Liver (tissue), 3 donors: ENCODE results near the gene PLEKHA5.
"Not testable (repeated sequence)": the region's sequence is repeated elsewhere in the genome, so short reads cannot be mapped to it uniquely, and the experiment has no call there.

Experiments
- EGR1 ChIP-seq, 2 donors: IDR thresholded peaks; 2 replicates each; pipeline ENCODE4 v1.6.1; 2016 to 2018; ENCODE audit warnings: antibody characterized with exemption in 2 of 2, low read depth in 2 of 2
- FOXA1 ChIP-seq: IDR thresholded peaks from 2 replicates; pipeline ENCODE4 v1.6.1; 2016; ENCODE audit warnings: antibody characterized with exemption
- GABPA ChIP-seq, 2 donors: IDR thresholded peaks in 1 of 2; conservative IDR thresholded peaks in 1 of 2; 2 replicates each; pipeline ENCODE4 v1.6.1; 2016; ENCODE audit warnings: antibody characterized with exemption in 2 of 2, mild to moderate bottlenecking in 1 of 2, moderate library complexity in 1 of 2
- HNF4G ChIP-seq: IDR thresholded peaks from 2 replicates; pipeline ENCODE4 v1.6.1; 2016; ENCODE audit warnings: antibody characterized with exemption
- JUND ChIP-seq, 2 donors: IDR thresholded peaks; 2 replicates each; pipeline ENCODE4 v1.6.1; 2016; ENCODE audit warnings: antibody characterized with exemption in 2 of 2
- NR2F2 ChIP-seq: IDR thresholded peaks from 2 replicates; pipeline ENCODE4 v1.6.1; 2016; ENCODE audit warnings: antibody characterized with exemption
- RAD21 ChIP-seq, 2 donors: IDR thresholded peaks; 2 replicates each; pipeline ENCODE4 v1.6.1; 2016; ENCODE audit warnings: antibody characterized with exemption in 2 of 2, mild to moderate bottlenecking in 2 of 2
- TAF1 ChIP-seq: conservative IDR thresholded peaks from 2 replicates; pipeline ENCODE4 v1.6.1; 2016; ENCODE audit warnings: antibody characterized with exemption, mild to moderate bottlenecking
- YY1 ChIP-seq: IDR thresholded peaks from 2 replicates; pipeline ENCODE4 v1.6.1; 2016; ENCODE audit warnings: antibody characterized with exemption, mild to moderate bottlenecking
- TF ChIP-seq, protein P1 (sequence below): fragments of 150-350 bp; IDR thresholded peaks from 2 replicates; pipeline ENCODE4 v1.5.1; 2017; ENCODE audit warnings: improper control_type of control experiment, low read depth, low read length; ENCODE audit not compliant: missing input control
- TF ChIP-seq, protein P2 (sequence below): IDR thresholded peaks from 2 replicates; pipeline ENCODE4 v1.6.1; 2016; ENCODE audit warnings: antibody characterized with exemption
- TF ChIP-seq, protein P3 (sequence below): IDR thresholded peaks from 2 replicates; pipeline ENCODE4 v1.6.1; 2016; ENCODE audit warnings: antibody characterized with exemption
- TF ChIP-seq, protein P4 (sequence below): IDR thresholded peaks from 2 replicates; pipeline ENCODE4 v1.6.1; 2016; ENCODE audit warnings: antibody characterized with exemption, mild to moderate bottlenecking
- donor health status: healthy.
- donor health status: healthy.

GRCh38 chr12:19400649-19401285 lies 271.2 kb downstream of the PLEKHA5 start:
- TF ChIP-seq, protein P1, sequence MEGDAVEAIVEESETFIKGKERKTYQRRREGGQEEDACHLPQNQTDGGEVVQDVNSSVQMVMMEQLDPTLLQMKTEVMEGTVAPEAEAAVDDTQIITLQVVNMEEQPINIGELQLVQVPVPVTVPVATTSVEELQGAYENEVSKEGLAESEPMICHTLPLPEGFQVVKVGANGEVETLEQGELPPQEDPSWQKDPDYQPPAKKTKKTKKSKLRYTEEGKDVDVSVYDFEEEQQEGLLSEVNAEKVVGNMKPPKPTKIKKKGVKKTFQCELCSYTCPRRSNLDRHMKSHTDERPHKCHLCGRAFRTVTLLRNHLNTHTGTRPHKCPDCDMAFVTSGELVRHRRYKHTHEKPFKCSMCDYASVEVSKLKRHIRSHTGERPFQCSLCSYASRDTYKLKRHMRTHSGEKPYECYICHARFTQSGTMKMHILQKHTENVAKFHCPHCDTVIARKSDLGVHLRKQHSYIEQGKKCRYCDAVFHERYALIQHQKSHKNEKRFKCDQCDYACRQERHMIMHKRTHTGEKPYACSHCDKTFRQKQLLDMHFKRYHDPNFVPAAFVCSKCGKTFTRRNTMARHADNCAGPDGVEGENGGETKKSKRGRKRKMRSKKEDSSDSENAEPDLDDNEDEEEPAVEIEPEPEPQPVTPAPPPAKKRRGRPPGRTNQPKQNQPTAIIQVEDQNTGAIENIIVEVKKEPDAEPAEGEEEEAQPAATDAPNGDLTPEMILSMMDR: not testable (repeated sequence)
- TF ChIP-seq, protein P2, sequence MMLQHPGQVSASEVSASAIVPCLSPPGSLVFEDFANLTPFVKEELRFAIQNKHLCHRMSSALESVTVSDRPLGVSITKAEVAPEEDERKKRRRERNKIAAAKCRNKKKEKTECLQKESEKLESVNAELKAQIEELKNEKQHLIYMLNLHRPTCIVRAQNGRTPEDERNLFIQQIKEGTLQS: not testable (repeated sequence)
- not testable (repeated sequence) for TF ChIP-seq RAD21 (IDR thresholded peaks at IDR 0.05); FOXA1; GABPA (IDR thresholded peaks at IDR 0.05 in 1 of 2, conservative IDR thresholded peaks at IDR 0.05 in 1 of 2); JUND (IDR thresholded peaks at IDR 0.05); TAF1; NR2F2; EGR1 (IDR thresholded peaks at IDR 0.05; ENCODE audit: low read depth in 2 of 2); YY1; HNF4G
- TF ChIP-seq, protein P3, sequence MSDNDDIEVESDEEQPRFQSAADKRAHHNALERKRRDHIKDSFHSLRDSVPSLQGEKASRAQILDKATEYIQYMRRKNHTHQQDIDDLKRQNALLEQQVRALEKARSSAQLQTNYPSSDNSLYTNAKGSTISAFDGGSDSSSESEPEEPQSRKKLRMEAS: not testable (repeated sequence)
- TF ChIP-seq, protein P4, sequence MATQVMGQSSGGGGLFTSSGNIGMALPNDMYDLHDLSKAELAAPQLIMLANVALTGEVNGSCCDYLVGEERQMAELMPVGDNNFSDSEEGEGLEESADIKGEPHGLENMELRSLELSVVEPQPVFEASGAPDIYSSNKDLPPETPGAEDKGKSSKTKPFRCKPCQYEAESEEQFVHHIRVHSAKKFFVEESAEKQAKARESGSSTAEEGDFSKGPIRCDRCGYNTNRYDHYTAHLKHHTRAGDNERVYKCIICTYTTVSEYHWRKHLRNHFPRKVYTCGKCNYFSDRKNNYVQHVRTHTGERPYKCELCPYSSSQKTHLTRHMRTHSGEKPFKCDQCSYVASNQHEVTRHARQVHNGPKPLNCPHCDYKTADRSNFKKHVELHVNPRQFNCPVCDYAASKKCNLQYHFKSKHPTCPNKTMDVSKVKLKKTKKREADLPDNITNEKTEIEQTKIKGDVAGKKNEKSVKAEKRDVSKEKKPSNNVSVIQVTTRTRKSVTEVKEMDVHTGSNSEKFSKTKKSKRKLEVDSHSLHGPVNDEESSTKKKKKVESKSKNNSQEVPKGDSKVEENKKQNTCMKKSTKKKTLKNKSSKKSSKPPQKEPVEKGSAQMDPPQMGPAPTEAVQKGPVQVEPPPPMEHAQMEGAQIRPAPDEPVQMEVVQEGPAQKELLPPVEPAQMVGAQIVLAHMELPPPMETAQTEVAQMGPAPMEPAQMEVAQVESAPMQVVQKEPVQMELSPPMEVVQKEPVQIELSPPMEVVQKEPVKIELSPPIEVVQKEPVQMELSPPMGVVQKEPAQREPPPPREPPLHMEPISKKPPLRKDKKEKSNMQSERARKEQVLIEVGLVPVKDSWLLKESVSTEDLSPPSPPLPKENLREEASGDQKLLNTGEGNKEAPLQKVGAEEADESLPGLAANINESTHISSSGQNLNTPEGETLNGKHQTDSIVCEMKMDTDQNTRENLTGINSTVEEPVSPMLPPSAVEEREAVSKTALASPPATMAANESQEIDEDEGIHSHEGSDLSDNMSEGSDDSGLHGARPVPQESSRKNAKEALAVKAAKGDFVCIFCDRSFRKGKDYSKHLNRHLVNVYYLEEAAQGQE: not testable (repeated sequence)
